ENCODE results near the gene MSL3B.

MSL3B gene

GRCh38 chr2:233905945-233906344 lies 37.8 kb upstream of the MSL3B start (continued):
- TF ChIP-seq CTCF (IDR thresholded peaks at IDR 0.05 in 2 of 3, conservative IDR thresholded peaks at IDR 0.05 in 1 of 3; ENCODE audit: borderline replicate concordance in 1 of 3, insufficient read depth in 1 of 3, low read depth in 2 of 3, low read length in 2 of 3), result no peak
- TF ChIP-seq MAX (IDR thresholded peaks at IDR 0.05), result no peak

- DNase-seq (ENCODE audit: low read depth, low spot score) (no peak), ATAC-seq (no peak)
- Histone ChIP-seq H3K79me2 (ENCODE audit: insufficient read depth, low read length) (no peaks in the 10 kb centered on the region), H4K20me1 (ENCODE audit: insufficient read depth) (no peaks in the 10 kb centered on the region), H3K9me3 (ENCODE audit: control insufficient read depth in 1 of 2, insufficient read depth in 1 of 2, low read depth in 1 of 2, low read length in 2 of 2) (no peaks in the 10 kb centered on the region), H3K4me1 (ENCODE audit: control insufficient read depth in 1 of 2, insufficient read depth in 2 of 2, low read length in 2 of 2) (no peaks in the 10 kb centered on the region), H2AFZ (ENCODE audit: low read depth, low read length, poor library complexity, severe bottlenecking) (no peak overlapping the region), H3K9me2 (ENCODE audit: insufficient read depth) (no peaks in the 10 kb centered on the region), H3K27me3 (ENCODE audit: insufficient read depth, low read length) (peaks cover 28% of the 10 kb centered on the region), H3K4me3 (replicated peaks in 1 of 2; ENCODE audit: low read depth in 1 of 2, low read length in 2 of 2) (no peak overlapping the region), H3K27ac (ENCODE audit: low read depth, low read length) (no peak overlapping the region), H3K36me3 (ENCODE audit: control insufficient read depth in 1 of 2, insufficient read depth in 2 of 2, low read length in 2 of 2) (no peaks in the 10 kb centered on the region), H3K4me2 (ENCODE audit: low read length) (no peak overlapping the region), H3K9ac (ENCODE audit: low read length) (no peak overlapping the region)
- ChIA-PET CTCF (no interaction called here), POLR2A (no interaction called here), RAD21 (ENCODE audit: low non-redundant PET in 1 of 2, low total read pairs in 2 of 2, uncharacterized antibody in 2 of 2, unreplicated experiment in 2 of 2) (no interaction called here)
- TF ChIP-seq EZH2 (IDR thresholded peaks at IDR 0.05) (no peak), CTCF (IDR thresholded peaks at IDR 0.05 in 2 of 3, conservative IDR thresholded peaks at IDR 0.05 in 1 of 3; ENCODE audit: borderline replicate concordance in 1 of 3, insufficient read depth in 1 of 3, low read depth in 2 of 3, low read length in 2 of 3) (no peak), RAD21 (IDR thresholded peaks at IDR 0.05; ENCODE audit: low read depth) (no peak), TCF7L2 (IDR thresholded peaks at IDR 0.05; ENCODE audit: borderline replicate concordance, extremely low read depth, insufficient read depth, insufficient read length) (no peak), SIN3A (IDR thresholded peaks at IDR 0.05; ENCODE audit: low read depth) (no peak), ZBTB33 (IDR thresholded peaks at IDR 0.05; ENCODE audit: extremely low read depth, insufficient replicate concordance, low read length) (no peak), FOSL1 (IDR thresholded peaks at IDR 0.05; ENCODE audit: low read depth) (no peak), SRF (IDR thresholded peaks at IDR 0.05; ENCODE audit: low read depth) (no peak), POLR2AphosphoS5 (IDR thresholded peaks at IDR 0.05; ENCODE audit: low read depth, low read length) (no peak), SP1 (IDR thresholded peaks at IDR 0.05; ENCODE audit: low read depth) (no peak), YY1 (IDR thresholded peaks at IDR 0.05; ENCODE audit: extremely low read depth, insufficient replicate concordance, low read depth, low read length) (no peak), EZH2phosphoT487 (IDR thresholded peaks at IDR 0.05; ENCODE audit: borderline replicate concordance) (no peak), CBX3 (IDR thresholded peaks at IDR 0.05; ENCODE audit: low read depth) (no peak), POLR2A (IDR thresholded peaks at IDR 0.05; ENCODE audit: borderline replicate concordance, extremely low read depth, insufficient read depth, insufficient read length) (no peak), EGR1 (IDR thresholded peaks at IDR 0.05; ENCODE audit: low read depth) (no peak), ELF1 (IDR thresholded peaks at IDR 0.05; ENCODE audit: borderline replicate concordance, low read depth) (no peak), MAX (IDR thresholded peaks at IDR 0.05) (no peak), ZFX (IDR thresholded peaks at IDR 0.05) (no peak), JUND (IDR thresholded peaks at IDR 0.05) (no peak)
- BruUV-seq (replicated peaks), result no TSS peak
- intact Hi-C loops (cut with micrococcal nuclease), result no loop called here
Observed at GRCh38 chr2:233901884-233902283, 33.7 kb upstream of the MSL3B start.

Measured in HCT116 (cell line).